ENCODE data around the gene DMD.

DMD gene

DNA sequence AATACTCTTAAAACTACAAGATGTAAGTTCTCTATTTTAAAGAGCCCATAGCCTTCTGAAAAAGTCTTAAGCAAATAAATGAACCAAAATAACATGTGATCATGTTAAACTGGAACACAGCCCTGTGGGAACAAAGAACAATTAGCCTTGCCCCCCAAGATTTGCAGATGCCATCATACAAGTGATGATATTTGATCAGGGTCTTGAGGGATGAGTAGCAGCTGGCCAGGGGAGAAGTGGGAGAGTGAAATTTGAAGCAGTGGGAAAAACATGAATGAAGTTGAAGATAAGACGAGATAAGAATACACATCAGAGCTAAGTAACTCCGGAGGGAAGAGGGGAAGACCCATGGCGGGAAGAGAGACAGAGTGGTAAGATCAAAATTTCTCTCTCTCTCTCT, 1689.4 kb downstream of the DMD start:
- H3K4me3 ChIP-seq (ENCODE audit: low read length): no peak overlapping the region
- TF ChIP-seq, protein P1, sequence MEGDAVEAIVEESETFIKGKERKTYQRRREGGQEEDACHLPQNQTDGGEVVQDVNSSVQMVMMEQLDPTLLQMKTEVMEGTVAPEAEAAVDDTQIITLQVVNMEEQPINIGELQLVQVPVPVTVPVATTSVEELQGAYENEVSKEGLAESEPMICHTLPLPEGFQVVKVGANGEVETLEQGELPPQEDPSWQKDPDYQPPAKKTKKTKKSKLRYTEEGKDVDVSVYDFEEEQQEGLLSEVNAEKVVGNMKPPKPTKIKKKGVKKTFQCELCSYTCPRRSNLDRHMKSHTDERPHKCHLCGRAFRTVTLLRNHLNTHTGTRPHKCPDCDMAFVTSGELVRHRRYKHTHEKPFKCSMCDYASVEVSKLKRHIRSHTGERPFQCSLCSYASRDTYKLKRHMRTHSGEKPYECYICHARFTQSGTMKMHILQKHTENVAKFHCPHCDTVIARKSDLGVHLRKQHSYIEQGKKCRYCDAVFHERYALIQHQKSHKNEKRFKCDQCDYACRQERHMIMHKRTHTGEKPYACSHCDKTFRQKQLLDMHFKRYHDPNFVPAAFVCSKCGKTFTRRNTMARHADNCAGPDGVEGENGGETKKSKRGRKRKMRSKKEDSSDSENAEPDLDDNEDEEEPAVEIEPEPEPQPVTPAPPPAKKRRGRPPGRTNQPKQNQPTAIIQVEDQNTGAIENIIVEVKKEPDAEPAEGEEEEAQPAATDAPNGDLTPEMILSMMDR (IDR thresholded peaks at IDR 0.05; ENCODE audit: insufficient read depth, low read depth, low read length, missing control alignments): no peak
- no peak for DNase-seq (ENCODE audit: low read depth)

DNA sequence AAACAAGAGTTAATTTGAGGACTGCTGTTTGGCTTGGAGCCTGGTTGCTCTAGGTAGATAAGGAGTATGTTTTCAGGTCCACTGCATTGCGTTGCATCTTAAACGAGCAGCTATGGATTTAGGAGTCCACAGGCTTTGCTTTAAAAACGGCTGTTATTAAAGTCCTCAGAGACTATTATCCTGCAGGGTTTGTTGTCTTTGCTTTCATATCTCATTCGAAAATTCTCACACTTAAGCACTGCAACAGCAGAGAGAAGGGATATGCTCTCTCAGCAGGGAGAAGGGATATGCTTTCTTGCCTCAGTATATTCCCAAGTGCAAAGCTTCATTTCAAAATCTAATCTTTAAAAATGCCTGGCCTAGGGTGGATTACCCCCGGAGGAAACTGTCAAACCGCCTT, 1694.8 kb downstream of the DMD start:
- H3K4me3 ChIP-seq (ENCODE audit: low read length): no peak overlapping the region
- DNase-seq (ENCODE audit: low read depth): no peak
- TF ChIP-seq, protein P1 (IDR thresholded peaks at IDR 0.05; ENCODE audit: insufficient read depth, low read depth, low read length, missing control alignments): no peak

DNA sequence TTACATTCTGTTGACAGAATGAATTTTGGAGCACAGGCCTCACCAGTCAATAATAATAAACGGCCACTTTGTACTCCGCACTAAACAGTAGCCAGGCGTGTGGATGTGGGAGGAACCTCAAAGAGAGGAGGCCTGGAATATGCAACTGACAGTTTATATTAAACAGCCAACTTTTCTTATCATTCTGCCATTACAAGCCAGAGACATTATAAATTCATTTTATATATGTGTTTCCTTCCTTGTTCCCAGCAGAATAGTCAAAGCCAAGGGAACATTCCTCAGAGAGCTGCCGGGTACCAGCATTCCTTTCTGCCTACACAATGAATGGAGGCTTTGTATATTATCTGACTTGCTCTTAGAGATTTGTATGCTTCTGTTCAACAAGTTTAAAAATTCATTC, 1703.0 kb downstream of the DMD start:
- TF ChIP-seq, protein P1 (IDR thresholded peaks at IDR 0.05; ENCODE audit: insufficient read depth, low read depth, low read length, missing control alignments): no peak
- peak; percentile 2 for DNase-seq (ENCODE audit: low read depth)
- no peak overlapping the region for H3K4me3 ChIP-seq (ENCODE audit: low read length)

DNA sequence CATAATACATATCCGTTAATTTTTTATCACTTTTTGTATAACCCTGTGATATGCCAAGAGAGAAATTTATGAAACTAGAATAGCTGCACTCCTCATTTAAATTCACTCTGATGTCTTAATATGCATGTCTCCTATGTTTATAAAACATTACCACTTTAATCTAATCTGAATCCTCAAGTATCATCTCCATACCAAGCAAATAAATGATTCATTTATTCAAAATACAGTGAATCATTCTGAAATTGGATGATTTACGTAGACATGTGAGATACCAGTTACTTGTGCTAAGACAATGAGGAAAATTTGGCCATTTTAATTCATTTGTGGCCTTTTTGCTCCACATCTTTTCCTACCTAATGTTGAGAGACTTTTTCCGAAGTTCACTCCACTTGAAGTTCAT, 1704.4 kb downstream of the DMD start:
- TF ChIP-seq, protein P1 (IDR thresholded peaks at IDR 0.05; ENCODE audit: insufficient read depth, low read depth, low read length, missing control alignments): no peak
- DNase-seq (ENCODE audit: low read depth): no peak
- no peak overlapping the region for H3K4me3 ChIP-seq (ENCODE audit: low read length)

DNA sequence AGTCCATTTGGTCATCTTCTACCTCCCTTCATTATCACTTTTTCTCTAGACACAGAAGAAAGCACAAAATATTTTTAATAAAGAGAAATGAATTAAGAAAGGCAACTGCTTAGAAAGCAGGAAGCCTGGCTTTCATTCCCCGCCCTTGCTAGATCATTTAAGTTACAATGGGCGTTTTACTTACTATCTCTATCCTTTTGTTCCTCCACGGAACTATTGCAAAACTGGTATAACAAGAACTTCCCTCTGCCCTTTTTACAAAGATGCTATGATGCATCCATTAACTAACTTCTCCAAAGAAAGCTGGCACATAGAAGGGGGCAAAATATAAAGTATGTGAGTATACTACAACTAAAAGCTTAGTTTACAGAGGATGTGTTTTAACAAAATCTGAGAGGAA, 1705.0 kb downstream of the DMD start:
- no peak overlapping the region for H3K4me3 ChIP-seq (ENCODE audit: low read length)
- TF ChIP-seq, protein P1 (IDR thresholded peaks at IDR 0.05; ENCODE audit: insufficient read depth, low read depth, low read length, missing control alignments): no peak
- DNase-seq (ENCODE audit: low read depth): peak; percentile 65

DNA sequence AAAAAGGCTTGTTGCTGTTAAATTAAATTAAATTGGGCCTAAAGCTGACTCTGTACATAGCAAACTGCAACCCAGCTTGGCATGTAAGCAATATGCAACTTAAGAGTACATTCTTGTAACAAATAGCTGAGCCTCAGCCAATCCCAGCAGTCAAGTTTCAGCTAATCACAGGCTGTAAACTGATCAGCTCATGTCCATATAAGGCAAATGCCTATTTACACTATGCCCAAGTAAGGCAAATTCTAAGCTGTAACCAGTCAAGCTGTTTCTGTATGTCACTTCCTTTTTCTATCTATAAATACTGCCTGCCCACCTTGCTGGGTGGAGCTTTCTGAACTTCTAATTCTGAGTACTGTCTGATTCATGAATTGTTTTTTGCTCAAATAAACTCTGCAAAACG, 1710.4 kb downstream of the DMD start:
- DNase-seq (ENCODE audit: low read depth): peak; percentile 4
- TF ChIP-seq, protein P1 (IDR thresholded peaks at IDR 0.05; ENCODE audit: insufficient read depth, low read depth, low read length, missing control alignments): no peak

DNA sequence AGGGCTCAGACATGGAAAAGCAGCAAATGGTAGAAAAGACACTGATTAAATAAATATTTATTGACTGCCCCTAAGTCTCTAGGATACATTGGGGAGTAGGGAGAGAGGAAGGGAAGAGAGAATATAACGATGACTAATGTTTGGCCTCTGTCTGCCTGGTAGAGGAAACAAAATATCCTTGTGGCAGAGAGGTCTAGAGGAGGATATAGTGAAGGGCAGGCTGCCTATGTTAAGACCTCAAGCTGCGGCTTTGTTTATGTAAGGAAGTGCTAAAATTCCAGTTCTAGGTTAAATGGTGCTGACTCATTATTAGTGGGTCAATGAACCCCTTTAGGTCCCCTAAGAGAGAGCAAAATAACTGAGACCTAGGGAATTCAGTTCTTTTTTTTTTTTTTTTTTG, 1712.2 kb downstream of the DMD start:
- TF ChIP-seq, protein P1 (IDR thresholded peaks at IDR 0.05; ENCODE audit: insufficient read depth, low read depth, low read length, missing control alignments): no peak
- no peak overlapping the region for H3K4me3 ChIP-seq (ENCODE audit: low read length)
- peak; percentile 33 for DNase-seq (ENCODE audit: low read depth)

More for the DNA sequence above, 1710.4 kb downstream of the DMD start:
- H3K4me3 ChIP-seq (ENCODE audit: low read length): no peak overlapping the region
